Natural killer cell (primary cell): ENCODE results near the gene MIEF1. TPM values are rescaled to one million over a fixed set of nuclear protein-coding genes. Genes with fewer than 3 reads are reported as not detected.

Experiments used
- ATAC-seq, 3 donors: fragments of 150-1000 bp in 2 of 3; fragments of 200-7000 bp in 1 of 3; cut with Tn5 transposase; 1 replicate in 1 of 3; 2 replicates in 2 of 3; pipeline ENCODE4 v1.10.0; 2021; ENCODE audit warnings: mild to moderate bottlenecking in 2 of 3, moderate library complexity in 2 of 3
- DNase-seq, 2 donors: peaks; one replicate each; pipeline versions ENCODE4 v3.0.0 to v3.0.0-alpha.2; 2013 to 2021; ENCODE audit warnings: mixed read lengths in 1 of 2
- H3K27ac ChIP-seq: one replicate; pipeline ENCODE4 v1.5.1; 2013; ENCODE audit warnings: mild to moderate bottlenecking, low read length
- H3K27me3 ChIP-seq: one replicate; pipeline ENCODE4 v1.6.1; 2013; ENCODE audit warnings: low read length; ENCODE audit not compliant: control insufficient read depth, insufficient read depth
- H3K36me3 ChIP-seq: one replicate; pipeline ENCODE4 v1.6.1; 2013; ENCODE audit warnings: low read length; ENCODE audit not compliant: control insufficient read depth, insufficient read depth
- H3K4me1 ChIP-seq: one replicate; pipeline ENCODE4 v1.6.1; 2013; ENCODE audit warnings: low read length; ENCODE audit not compliant: control insufficient read depth, insufficient read depth
- H3K4me3 ChIP-seq: one replicate; pipeline ENCODE4 v1.5.1; 2013; ENCODE audit warnings: low read length
- H3K9me3 ChIP-seq: one replicate; pipeline ENCODE4 v1.6.1; 2013; ENCODE audit warnings: low read length; ENCODE audit not compliant: control insufficient read depth, insufficient read depth
- H3K27ac Mint-ChIP-seq, 2 donors: one replicate each; pipeline ENCODE4 v1.8.0; 2022; ENCODE audit warnings: mild to moderate bottlenecking in 2 of 2, mixed read lengths in 2 of 2, moderate library complexity in 1 of 2
- H3K27me3 Mint-ChIP-seq, 2 donors: one replicate each; pipeline ENCODE4 v1.8.0; 2022; ENCODE audit warnings: low read depth in 2 of 2, mixed read lengths in 2 of 2
- H3K36me3 Mint-ChIP-seq: one replicate; pipeline ENCODE4 v1.8.0; 2022; ENCODE audit warnings: mixed read lengths
- H3K4me1 Mint-ChIP-seq, 2 donors: one replicate each; pipeline ENCODE4 v1.8.0; 2022; ENCODE audit warnings: mixed read lengths in 2 of 2
- H3K4me3 Mint-ChIP-seq: one replicate; pipeline ENCODE4 v1.8.0; 2022; ENCODE audit warnings: mild to moderate bottlenecking, moderate library complexity, mixed read lengths
- H3K9me3 Mint-ChIP-seq, 2 donors: one replicate each; pipeline ENCODE4 v1.8.0; 2022; ENCODE audit warnings: mixed read lengths in 2 of 2
- CTCF ChIP-seq: fragments of 200-600 bp; IDR thresholded peaks from one replicate; pipeline ENCODE4 v1.8.0; 2022; ENCODE audit warnings: antibody characterized with exemption
- WGBS: methylation state at CpG from one replicate; pipeline ENCODE4 v1.1.7; 2013; ENCODE audit warnings: missing lambda C conversion rate; ENCODE audit not compliant: insufficient coverage; 5-methylcytosine and 5-hydroxymethylcytosine counted together
- intact Hi-C: fragments of 100-400 bp; cut with micrococcal nuclease; formaldehyde crosslinking; loops from one replicate; pipeline ENCODE4 v1.14.2; 2022
- total RNA-seq, 4 donors: library from RNA; stranded (reverse); fragments of 120-200 nt in 1 of 4; gene quantifications; one replicate each; pipeline versions ENCODE4 v1.2.3 to v1.2.4, GENCODE V29; 2013 to 2022

The MIEF1 gene
- total RNA-seq, 3 donors from 2014 or later (not counting 1 experiment from before 2014, with no cell fraction given): 16.1 to 27.6 (median 25.1) TPM

- H3K36me3 ChIP-seq: no peaks in the 10 kb centered on the region
- no peaks in the 10 kb centered on the region for H3K36me3 Mint-ChIP-seq
- H3K4me1 ChIP-seq: peaks cover 29% of the 10 kb centered on the region
- ATAC-seq: no peak
- H3K9me3 Mint-ChIP-seq: no peaks in the 10 kb centered on the region
- H3K4me3 Mint-ChIP-seq: no peak overlapping the region
- H3K27ac Mint-ChIP-seq: no peak overlapping the region
- no peaks in the 10 kb centered on the region for H3K9me3 ChIP-seq
- intact Hi-C loops: no loop called here
- peaks cover under 1 to 10% of the 10 kb centered on the region in 2 donors for H3K4me1 Mint-ChIP-seq
- H3K4me3 ChIP-seq: no peak overlapping the region
- no peak overlapping the region for H3K27ac ChIP-seq
- WGBS: 92% methylated on average over 21 of the region's 21 CpGs
- TF ChIP-seq CTCF: no peak
- H3K27me3 ChIP-seq: no peaks in the 10 kb centered on the region
- DNase-seq: no peak
- H3K27me3 Mint-ChIP-seq: peaks cover 2 to 4% of the 10 kb centered on the region in 2 donors
Measured at GRCh38 chr22:39466228-39467006, 35.7 kb upstream of the MIEF1 start.

GRCh38 chr22:39467390-39467895 is 34.6 kb upstream of the MIEF1 start:
- ATAC-seq: no peak
- Mint-ChIP-seq H3K27ac (no peak overlapping the region), H3K4me1 (peaks cover 6 to 16% of the 10 kb centered on the region in 2 donors), H3K27me3 (peaks cover 0 to 2% of the 10 kb centered on the region in 2 donors), H3K36me3 (no peaks in the 10 kb centered on the region), H3K4me3 (no peak overlapping the region), H3K9me3 (no peaks in the 10 kb centered on the region)
- H3K36me3 ChIP-seq: no peaks in the 10 kb centered on the region
- WGBS: 87% methylated on average over 17 of the region's 17 CpGs
- H3K27ac ChIP-seq: no peak overlapping the region
- TF ChIP-seq CTCF: no peak
- intact Hi-C loops: no loop called here
- H3K4me1 ChIP-seq: peaks cover 39% of the 10 kb centered on the region
- no peaks in the 10 kb centered on the region for H3K9me3 ChIP-seq
- no peak for DNase-seq
- H3K4me3 ChIP-seq: no peak overlapping the region
- H3K27me3 ChIP-seq: no peaks in the 10 kb centered on the region

GRCh38 chr22:39468487-39469325 is 33.4 kb upstream of the MIEF1 start:
- DNase-seq (no peak), ATAC-seq (no peak)
- Histone ChIP-seq H3K4me1 (peaks cover 41% of the 10 kb centered on the region), H3K9me3 (no peaks in the 10 kb centered on the region), H3K4me3 (no peak overlapping the region), H3K27me3 (no peaks in the 10 kb centered on the region), H3K27ac (no peak overlapping the region), H3K36me3 (no peaks in the 10 kb centered on the region)
- H3K4me1 Mint-ChIP-seq: peaks cover 6 to 16% of the 10 kb centered on the region in 2 donors
- WGBS: 67% methylated on average over 18 of the region's 18 CpGs
- H3K27ac Mint-ChIP-seq: no peak overlapping the region
- H3K27me3 Mint-ChIP-seq: peaks cover 0 to 2% of the 10 kb centered on the region in 2 donors
- H3K4me3 Mint-ChIP-seq: no peak overlapping the region
- no peaks in the 10 kb centered on the region for H3K36me3 Mint-ChIP-seq
- intact Hi-C loops: no loop called here
- no peak for TF ChIP-seq CTCF
- no peaks in the 10 kb centered on the region for H3K9me3 Mint-ChIP-seq
